HepG2 (cell line): Measurements from ENCODE around the gene ERBB4. TPM values are rescaled to one million over a fixed set of nuclear protein-coding genes. Genes with fewer than 3 reads are reported as not detected.

Experiments used
- ATAC-seq: fragments of 200-7000 bp; cut with Tn5 transposase; 3 replicates; pipeline ENCODE4 v1.9.1; 2020; ENCODE audit warnings: mild to moderate bottlenecking, moderate library complexity
- BruUV-seq: library from RNA; stranded (reverse); fragments of 400-500 nt; replicated peaks from 2 replicates; lab custom pipeline; 2021; lab: Mats Ljungman, UMichigan
- CTCF ChIA-PET: fragments of 300-600 bp; formaldehyde crosslinking; extraction: SDS; loops from one replicate; lab custom pipeline; 2021; ENCODE audit warnings: low total read pairs, inconsistent platforms, low intra/inter-chr PET ratio; lab: Yijun Ruan, JAX
- POLR2A ChIA-PET: fragments of 350-600 bp; sonication (Branson Sonifier 250); formaldehyde crosslinking; loops from one replicate; lab custom pipeline; 2020; ENCODE audit warnings: antibody characterized with exemption, inconsistent platforms; lab: Yijun Ruan, JAX
- DNase-seq: peaks from one replicate; pipeline ENCODE4 v3.0.0-alpha.2; 2015; ENCODE audit warnings: low spot score
- FAIRE-seq: peaks from 3 replicates; lab custom pipeline; 2011; peaks lifted over from hg19 to GRCh38; lab: Jason Lieb, UNC
- H2AFZ ChIP-seq: one replicate; pipeline ENCODE4 v1.6.1; 2011; ENCODE audit warnings: low read length, inconsistent platforms
- H3K27ac ChIP-seq: fragments of 300-600 bp; 3 replicates; pipeline ENCODE4 v1.8.0; 2011; ENCODE audit warnings: mixed run types, mild to moderate bottlenecking, mixed read lengths, low read length, inconsistent platforms; ENCODE audit not compliant: insufficient read depth; ENCODE audit errors: extremely low read length
- H3K27me3 ChIP-seq, 2 experiments: fragments of 200-600 bp in 1 of 2; 2 replicates in 1 of 2; 3 replicates in 1 of 2; pipeline versions ENCODE4 v1.6.0 to v1.8.0; 2011; ENCODE audit warnings: low read length in 2 of 2, mild to moderate bottlenecking in 2 of 2, moderate library complexity in 2 of 2, inconsistent platforms in 1 of 2; ENCODE audit not compliant: insufficient read depth in 2 of 2, control insufficient read depth in 1 of 2
- H3K36me3 ChIP-seq, 2 experiments: fragments of 200-600 bp in 1 of 2; replicated peaks in 1 of 2; 2 replicates in 1 of 2; 3 replicates in 1 of 2; pipeline versions ENCODE4 v1.5.1 to v1.8.0; 2011; ENCODE audit warnings: low read length in 2 of 2, inconsistent platforms in 1 of 2; ENCODE audit not compliant: insufficient read depth in 2 of 2, control insufficient read depth in 1 of 2
- H3K4me1 ChIP-seq: 2 replicates; pipeline ENCODE4 v1.5.1; 2012; ENCODE audit warnings: low read length, inconsistent platforms; ENCODE audit not compliant: insufficient read depth
- H3K4me2 ChIP-seq: 2 replicates; pipeline ENCODE4 v1.6.0; 2011; ENCODE audit warnings: low read depth, low read length, inconsistent platforms
- H3K4me3 ChIP-seq, 3 experiments: fragments of 200-600 bp in 1 of 3; sonication (generic), shearing (Covaris generic) in 1 of 3; replicated peaks in 1 of 3; 2 replicates each; pipeline ENCODE4 v1.5.1; 2011 to 2016; ENCODE audit warnings: low read length in 3 of 3, inconsistent platforms in 2 of 3, low read depth in 2 of 3, mild to moderate bottlenecking in 2 of 3, control low read depth in 1 of 3, mixed read lengths in 1 of 3; ENCODE audit not compliant: insufficient read depth in 1 of 3
- H3K79me2 ChIP-seq: one replicate; pipeline ENCODE4 v1.6.1; 2011; ENCODE audit warnings: low read length, inconsistent platforms; ENCODE audit not compliant: insufficient read depth
- H3K9ac ChIP-seq: 2 replicates; pipeline ENCODE4 v1.6.0; 2011; ENCODE audit warnings: mild to moderate bottlenecking, low read depth, low read length, inconsistent platforms; ENCODE audit not compliant: insufficient read depth
- H3K9me3 ChIP-seq: 2 replicates; pipeline ENCODE4 v1.5.1; 2012; ENCODE audit warnings: mild to moderate bottlenecking, low read length
- H4K20me1 ChIP-seq: 2 replicates; pipeline ENCODE4 v1.6.0; 2011; ENCODE audit warnings: inconsistent platforms, mild to moderate bottlenecking, low read length, moderate library complexity; ENCODE audit not compliant: insufficient read depth
- ARNTL ChIP-seq: sonication (generic); formaldehyde crosslinking; IDR thresholded peaks from 2 replicates; pipeline ENCODE4 v1.4.0; 2020; ENCODE audit warnings: mild to moderate bottlenecking, missing genetic modification reagents
- KDM2A ChIP-seq: sonication (generic); formaldehyde crosslinking; IDR thresholded peaks from 2 replicates; pipeline ENCODE4 v1.4.0; 2020; ENCODE audit warnings: low read depth, missing genetic modification reagents, borderline replicate concordance
- KDM3A ChIP-seq: IDR thresholded peaks from 2 replicates; pipeline ENCODE4 v1.6.1; 2018; ENCODE audit warnings: low read depth, missing compliant biosample characterization
- RARG ChIP-seq: sonication (generic); formaldehyde crosslinking; IDR thresholded peaks from 2 replicates; pipeline ENCODE4 v1.4.0; 2020; ENCODE audit warnings: low read depth, mild to moderate bottlenecking, missing genetic modification reagents
- RORA ChIP-seq: sonication (generic); formaldehyde crosslinking; IDR thresholded peaks from 2 replicates; pipeline ENCODE4 v1.5.0; 2020; ENCODE audit warnings: mild to moderate bottlenecking, missing genetic modification reagents, moderate library complexity
- TAF15 ChIP-seq: fragments of 200-400 bp; formaldehyde crosslinking; IDR thresholded peaks from one replicate; pipeline ENCODE4 v1.6.1; 2018; ENCODE audit warnings: mild to moderate bottlenecking, low read depth, low read length; ENCODE audit not compliant: poor library complexity, severe bottlenecking
- ZNF180 ChIP-seq: sonication (generic); formaldehyde crosslinking; IDR thresholded peaks from 2 replicates; pipeline ENCODE4 v1.4.0; 2020; ENCODE audit warnings: low read depth, missing genetic modification reagents, borderline replicate concordance
- ZNF224 ChIP-seq: sonication (generic); formaldehyde crosslinking; IDR thresholded peaks from 2 replicates; pipeline ENCODE4 v1.5.0; 2020; ENCODE audit warnings: mild to moderate bottlenecking, missing genetic modification reagents
- ZNF296 ChIP-seq: sonication (generic); formaldehyde crosslinking; conservative IDR thresholded peaks from 2 replicates; pipeline ENCODE4 v1.5.0; 2020; ENCODE audit warnings: mild to moderate bottlenecking, missing genetic modification reagents
- ZNF34 ChIP-seq: sonication (generic); formaldehyde crosslinking; IDR thresholded peaks from 2 replicates; pipeline ENCODE4 v1.4.0; 2020; ENCODE audit warnings: mild to moderate bottlenecking, missing genetic modification reagents, borderline replicate concordance
- ZNF615 ChIP-seq: sonication (generic); formaldehyde crosslinking; IDR thresholded peaks from 2 replicates; pipeline ENCODE4 v1.5.0; 2020; ENCODE audit warnings: mild to moderate bottlenecking, missing genetic modification reagents, borderline replicate concordance
- ZNF660 ChIP-seq: sonication (generic); formaldehyde crosslinking; IDR thresholded peaks from 2 replicates; pipeline ENCODE4 v1.5.1; 2020; ENCODE audit warnings: mild to moderate bottlenecking, low read depth, missing genetic modification reagents, borderline replicate concordance
- ZNF674 ChIP-seq: sonication (generic); formaldehyde crosslinking; IDR thresholded peaks from 2 replicates; pipeline ENCODE4 v1.5.0; 2020; ENCODE audit warnings: low read depth, mild to moderate bottlenecking, missing genetic modification reagents
- WGBS: methylation state at CpG from one replicate; pipeline ENCODE4 v1.1.6; 2017; ENCODE audit warnings: low lambda C conversion rate; 5-methylcytosine and 5-hydroxymethylcytosine counted together
- in situ Hi-C: cut with HindIII; loops from 2 replicates; pipeline ENCODE4 v1.10.0; 2017; ENCODE audit warnings: low pct_unique_long_range_greater_than_20kb; ENCODE audit not compliant: extremely low pct_ligation_motif_present
- intact Hi-C: fragments of 100-400 bp; cut with micrococcal nuclease; formaldehyde crosslinking; loops from one replicate; pipeline ENCODE4 v1.10.0; 2022; ENCODE audit not compliant: unreplicated experiment
- polyA plus RNA-seq, 8 experiments: library from polyadenylated mRNA; depleted of rRNA in 3 of 8; stranded (reverse) in 7 of 8; unstranded in 1 of 8; fragments of >200 nt; fragmentation: Illumina TruSeq in 4 of 8; extraction: Trizol in 4 of 8; gene quantifications; 2 replicates each; pipeline versions ENCODE4 v1.2.1 to v1.2.3, GENCODE V29; 2011 to 2016; ENCODE audit warnings: low read depth in 4 of 8, missing spikeins in 1 of 8, mixed read lengths in 1 of 8; ENCODE audit not compliant: insufficient read depth in 1 of 8
- total RNA-seq, 5 experiments: library from RNA; depleted of rRNA; stranded (reverse); fragments of >200 nt; fragmentation: Illumina TruSeq; extraction: Trizol; gene quantifications; 2 replicates each; pipeline ENCODE4 v1.2.3, GENCODE V29; 2016; ENCODE audit warnings: low read depth in 1 of 5
- TF ChIP-seq, protein P1 (sequence below): sonication (generic); formaldehyde crosslinking; IDR thresholded peaks from 2 replicates; pipeline ENCODE4 v1.5.0; 2020; ENCODE audit warnings: missing genetic modification reagents

The ERBB4 gene
- total and polyA plus RNA-seq, 2 of the 13 experiments (the other 11 are each of a cell fraction or from before 2014, with no cell fraction given): not detected

DNA sequence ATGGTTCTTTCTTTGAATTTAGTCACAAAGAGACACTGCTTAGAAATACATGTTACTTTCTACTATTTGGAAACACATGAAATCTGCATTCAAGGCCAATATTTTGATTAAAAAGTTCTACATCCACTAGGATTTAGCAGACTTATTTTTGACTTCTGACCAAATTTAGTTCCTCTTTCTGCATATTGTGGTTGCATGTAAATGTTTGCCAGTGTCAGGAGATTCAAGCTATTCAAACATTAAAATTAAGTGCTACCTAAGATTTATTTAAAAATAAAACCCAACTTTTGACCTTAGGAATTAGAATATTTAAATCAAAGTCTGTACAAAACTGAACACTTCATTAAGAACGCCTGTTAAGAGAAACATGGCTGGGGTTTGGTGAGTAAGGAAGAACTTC is 1091.1 kb downstream of the ERBB4 start:
- no peak overlapping the region for H3K9ac ChIP-seq
- FAIRE-seq (no peak), DNase-seq (no peak), ATAC-seq (no peak)
- WGBS: 2% methylated on average over 1 of the region's 1 CpG
- H3K79me2 ChIP-seq: no peaks in the 10 kb centered on the region
- H3K4me1 ChIP-seq: no peaks in the 10 kb centered on the region
- no peak overlapping the region for H3K4me3 ChIP-seq
- CTCF ChIA-PET: no interaction called here
- intact Hi-C loops (no loop called here), in situ Hi-C loops (no loop called here)
- no peaks in the 10 kb centered on the region for H3K27me3 ChIP-seq
- no peak overlapping the region for H3K4me2 ChIP-seq
- H3K9me3 ChIP-seq: no peaks in the 10 kb centered on the region
- H4K20me1 ChIP-seq: no peaks in the 10 kb centered on the region
- no peak overlapping the region for H2AFZ ChIP-seq
- TF ChIP-seq, protein P1, sequence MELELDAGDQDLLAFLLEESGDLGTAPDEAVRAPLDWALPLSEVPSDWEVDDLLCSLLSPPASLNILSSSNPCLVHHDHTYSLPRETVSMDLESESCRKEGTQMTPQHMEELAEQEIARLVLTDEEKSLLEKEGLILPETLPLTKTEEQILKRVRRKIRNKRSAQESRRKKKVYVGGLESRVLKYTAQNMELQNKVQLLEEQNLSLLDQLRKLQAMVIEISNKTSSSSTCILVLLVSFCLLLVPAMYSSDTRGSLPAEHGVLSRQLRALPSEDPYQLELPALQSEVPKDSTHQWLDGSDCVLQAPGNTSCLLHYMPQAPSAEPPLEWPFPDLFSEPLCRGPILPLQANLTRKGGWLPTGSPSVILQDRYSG (CRISPR knock-in tag): no peak
- no peak for TF ChIP-seq KDM2A (CRISPR knock-in tag)
- TF ChIP-seq ZNF180 (CRISPR knock-in tag): no peak
- TF ChIP-seq RORA (CRISPR knock-in tag): no peak
- TF ChIP-seq ARNTL (CRISPR knock-in tag): no peak
- TF ChIP-seq KDM3A: no peak
- no peak for TF ChIP-seq ZNF660 (CRISPR knock-in tag)
- TF ChIP-seq TAF15: no peak
- TF ChIP-seq RARG (CRISPR knock-in tag): no peak
- no peak for TF ChIP-seq ZNF296 (CRISPR knock-in tag)
- TF ChIP-seq ZNF34 (CRISPR knock-in tag): no peak
- TF ChIP-seq ZNF224 (CRISPR knock-in tag): no peak
- no peak for TF ChIP-seq ZNF674
- TF ChIP-seq ZNF615: no peak
- no TSS peak for BruUV-seq
- no peaks in the 10 kb centered on the region for H3K36me3 ChIP-seq
- no peak overlapping the region for H3K27ac ChIP-seq
- POLR2A ChIA-PET: no interaction called here
